WTC11 (cell line): ENCODE results near the gene YARS1. TPM values are rescaled to one million over a fixed set of nuclear protein-coding genes. Genes with fewer than 3 reads are reported as not detected.

Experiments
- ATAC-seq: fragments of 200-7000 bp; cut with Tn5 transposase; 2 replicates; pipeline ENCODE4 v1.10.0; 2021; ENCODE audit warnings: mild to moderate bottlenecking, moderate library complexity
- CTCF ChIA-PET: fragments of 300-600 bp; sonication (Branson Sonifier 250); formaldehyde crosslinking; loops from one replicate; lab custom pipeline; 2021; ENCODE audit warnings: antibody characterized with exemption; lab: Charles Lee
- POLR2A ChIA-PET: fragments of 350-600 bp; sonication (Branson Sonifier 250); formaldehyde crosslinking; loops from one replicate; lab custom pipeline; 2021; ENCODE audit warnings: antibody characterized with exemption; lab: Charles Lee
- DNase-seq: peaks from one replicate; pipeline ENCODE4 v3.0.0; 2021; ENCODE audit warnings: low spot score
- H3K27ac Mint-ChIP-seq: 2 replicates; pipeline ENCODE4 v1.8.0; 2021; ENCODE audit warnings: mixed read lengths
- H3K27me3 Mint-ChIP-seq: 2 replicates; pipeline ENCODE4 v1.8.0; 2021; ENCODE audit warnings: low read depth, mild to moderate bottlenecking, moderate library complexity, mixed read lengths
- H3K36me3 Mint-ChIP-seq: 2 replicates; pipeline ENCODE4 v1.8.0; 2021; ENCODE audit warnings: mixed read lengths
- H3K4me1 Mint-ChIP-seq: 2 replicates; pipeline ENCODE4 v1.8.0; 2022; ENCODE audit warnings: mixed read lengths
- H3K4me3 Mint-ChIP-seq: 2 replicates; pipeline ENCODE4 v1.8.0; 2021; ENCODE audit warnings: mild to moderate bottlenecking, moderate library complexity, mixed read lengths
- H3K9me3 Mint-ChIP-seq: 2 replicates; pipeline ENCODE4 v1.8.0; 2021; ENCODE audit warnings: mixed read lengths
- CBFB ChIP-seq: sonication (generic); formaldehyde crosslinking; IDR thresholded peaks from 2 replicates; pipeline ENCODE4 v1.8.1; 2022; ENCODE audit warnings: mild to moderate bottlenecking, low read depth, missing genetic modification reagents
- CREB1 ChIP-seq: sonication (generic); formaldehyde crosslinking; IDR thresholded peaks from 2 replicates; pipeline ENCODE4 v1.8.0; 2023; ENCODE audit warnings: mild to moderate bottlenecking, missing genetic modification reagents
- FOXJ3 ChIP-seq: sonication (generic); formaldehyde crosslinking; IDR thresholded peaks from 2 replicates; pipeline ENCODE4 v1.9.0; 2021; ENCODE audit warnings: missing genetic modification reagents, mild to moderate bottlenecking, borderline replicate concordance
- JUN ChIP-seq: sonication (generic); formaldehyde crosslinking; IDR thresholded peaks from 2 replicates; pipeline ENCODE4 v1.8.0; 2023; ENCODE audit warnings: mild to moderate bottlenecking, missing genetic modification reagents
- MXD4 ChIP-seq: fragments of 250-450 bp; sonication (Bioruptor Pico); IDR thresholded peaks from 2 replicates; pipeline ENCODE4 v1.8.0; 2021; ENCODE audit warnings: mild to moderate bottlenecking, moderate library complexity, borderline replicate concordance
- NFATC4 ChIP-seq: fragments of 250-450 bp; sonication (Bioruptor Pico); IDR thresholded peaks from 2 replicates; pipeline ENCODE4 v1.9.0; 2021; ENCODE audit warnings: mild to moderate bottlenecking
- NFE2L1 ChIP-seq: sonication (generic); formaldehyde crosslinking; IDR thresholded peaks from 2 replicates; pipeline ENCODE4 v1.8.1; 2023; ENCODE audit warnings: missing genetic modification reagents
- NR3C1 ChIP-seq: sonication (generic); formaldehyde crosslinking; conservative IDR thresholded peaks from 2 replicates; pipeline ENCODE4 v1.8.1; 2023; ENCODE audit warnings: low read depth, mild to moderate bottlenecking, missing genetic modification reagents
- SMAD3 ChIP-seq: sonication (generic); formaldehyde crosslinking; IDR thresholded peaks from 2 replicates; pipeline ENCODE4 v1.8.0; 2022; ENCODE audit warnings: missing genetic modification reagents, mild to moderate bottlenecking, borderline replicate concordance
- TEAD4 ChIP-seq: sonication (generic); formaldehyde crosslinking; IDR thresholded peaks from 2 replicates; pipeline ENCODE4 v1.8.0; 2022; ENCODE audit warnings: mild to moderate bottlenecking, missing genetic modification reagents
- ZNF317 ChIP-seq: sonication (generic); formaldehyde crosslinking; IDR thresholded peaks from 2 replicates; pipeline ENCODE4 v1.8.1; 2023; ENCODE audit warnings: low read depth, mild to moderate bottlenecking, moderate library complexity, missing genetic modification reagents, borderline replicate concordance
- ZNF396 ChIP-seq: fragments of 250-450 bp; sonication (Bioruptor Pico); IDR thresholded peaks from 2 replicates; pipeline ENCODE4 v1.8.0; 2021; ENCODE audit warnings: mild to moderate bottlenecking, moderate library complexity, borderline replicate concordance
- ZNF671 ChIP-seq: fragments of 250-450 bp; sonication (Bioruptor Pico); IDR thresholded peaks from 2 replicates; pipeline ENCODE4 v1.8.0; 2021; ENCODE audit warnings: mild to moderate bottlenecking
- total RNA-seq: library from RNA; stranded (reverse); gene quantifications from 3 replicates; pipeline ENCODE4 v1.2.3, GENCODE V29; 2021
- TF ChIP-seq, protein P1 (sequence below): fragments of 250-450 bp; sonication (Bioruptor Pico); IDR thresholded peaks from 2 replicates; pipeline ENCODE4 v2.1.2; 2022; ENCODE audit warnings: mild to moderate bottlenecking, moderate library complexity
- TF ChIP-seq, protein P2 (sequence below): sonication (generic); formaldehyde crosslinking; IDR thresholded peaks from 2 replicates; pipeline ENCODE4 v1.8.0; 2022; ENCODE audit warnings: mild to moderate bottlenecking, missing genetic modification reagents
- TF ChIP-seq, protein P3 (sequence below): sonication (generic); formaldehyde crosslinking; IDR thresholded peaks from 2 replicates; pipeline ENCODE4 v1.8.1; 2022; ENCODE audit warnings: mild to moderate bottlenecking, missing genetic modification reagents, moderate library complexity, borderline replicate concordance
- TF ChIP-seq, protein P4 (sequence below): sonication (generic); formaldehyde crosslinking; IDR thresholded peaks from 2 replicates; pipeline ENCODE4 v1.8.0; 2023; ENCODE audit warnings: missing genetic modification reagents
- TF ChIP-seq, protein P5 (sequence below): sonication (generic); formaldehyde crosslinking; IDR thresholded peaks from 2 replicates; pipeline ENCODE4 v1.8.1; 2022; ENCODE audit warnings: low read depth, mild to moderate bottlenecking, moderate library complexity, missing genetic modification reagents, borderline replicate concordance
- TF ChIP-seq, protein P6 (sequence below): sonication (generic); formaldehyde crosslinking; IDR thresholded peaks from 2 replicates; pipeline ENCODE4 v1.8.1; 2022; ENCODE audit warnings: missing genetic modification reagents, borderline replicate concordance
- TF ChIP-seq, protein P7 (sequence below): sonication (generic); formaldehyde crosslinking; IDR thresholded peaks from 2 replicates; pipeline ENCODE4 v1.8.1; 2023; ENCODE audit warnings: mild to moderate bottlenecking, missing genetic modification reagents
- TF ChIP-seq, protein P8 (sequence below): sonication (generic); formaldehyde crosslinking; IDR thresholded peaks from 2 replicates; pipeline ENCODE4 v1.8.1; 2022; ENCODE audit warnings: low read depth, missing genetic modification reagents, borderline replicate concordance

YARS1 gene
- total RNA-seq, 1 experiment from 2014 or later = 197 TPM

DNA sequence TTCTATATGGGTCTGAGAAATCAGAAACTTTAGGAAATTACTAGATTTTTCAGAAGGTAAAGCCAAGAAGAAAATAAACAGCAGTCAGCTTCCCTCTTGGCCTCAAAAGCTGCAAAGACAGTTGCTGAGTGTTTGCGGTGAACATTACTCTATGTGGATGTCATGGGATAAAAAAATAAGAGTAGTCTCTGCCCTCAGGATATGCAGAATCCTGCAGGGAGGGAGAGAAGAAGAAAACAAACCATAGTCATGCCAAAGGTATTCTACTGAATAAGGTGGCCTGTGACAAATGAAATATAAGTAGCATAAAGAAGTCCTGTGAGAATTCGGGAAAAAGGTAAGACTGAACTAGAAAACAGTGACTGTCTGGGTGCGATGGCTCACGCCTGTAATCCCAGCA, 19.0 kb downstream of the YARS1 start:
- no peak overlapping the region for H3K27ac Mint-ChIP-seq
- TF ChIP-seq, protein P1, sequence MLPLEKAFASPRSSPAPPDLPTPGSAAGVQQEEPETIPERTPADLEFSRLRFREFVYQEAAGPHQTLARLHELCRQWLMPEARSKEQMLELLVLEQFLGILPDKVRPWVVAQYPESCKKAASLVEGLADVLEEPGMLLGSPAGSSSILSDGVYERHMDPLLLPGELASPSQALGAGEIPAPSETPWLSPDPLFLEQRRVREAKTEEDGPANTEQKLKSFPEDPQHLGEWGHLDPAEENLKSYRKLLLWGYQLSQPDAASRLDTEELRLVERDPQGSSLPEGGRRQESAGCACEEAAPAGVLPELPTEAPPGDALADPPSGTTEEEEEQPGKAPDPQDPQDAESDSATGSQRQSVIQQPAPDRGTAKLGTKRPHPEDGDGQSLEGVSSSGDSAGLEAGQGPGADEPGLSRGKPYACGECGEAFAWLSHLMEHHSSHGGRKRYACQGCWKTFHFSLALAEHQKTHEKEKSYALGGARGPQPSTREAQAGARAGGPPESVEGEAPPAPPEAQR (CRISPR knock-in tag) = no peak
- no peak for TF ChIP-seq FOXJ3 (CRISPR knock-in tag)
- no peak for TF ChIP-seq ZNF317 (CRISPR knock-in tag)
- no peak for TF ChIP-seq CBFB
- TF ChIP-seq, protein P2, sequence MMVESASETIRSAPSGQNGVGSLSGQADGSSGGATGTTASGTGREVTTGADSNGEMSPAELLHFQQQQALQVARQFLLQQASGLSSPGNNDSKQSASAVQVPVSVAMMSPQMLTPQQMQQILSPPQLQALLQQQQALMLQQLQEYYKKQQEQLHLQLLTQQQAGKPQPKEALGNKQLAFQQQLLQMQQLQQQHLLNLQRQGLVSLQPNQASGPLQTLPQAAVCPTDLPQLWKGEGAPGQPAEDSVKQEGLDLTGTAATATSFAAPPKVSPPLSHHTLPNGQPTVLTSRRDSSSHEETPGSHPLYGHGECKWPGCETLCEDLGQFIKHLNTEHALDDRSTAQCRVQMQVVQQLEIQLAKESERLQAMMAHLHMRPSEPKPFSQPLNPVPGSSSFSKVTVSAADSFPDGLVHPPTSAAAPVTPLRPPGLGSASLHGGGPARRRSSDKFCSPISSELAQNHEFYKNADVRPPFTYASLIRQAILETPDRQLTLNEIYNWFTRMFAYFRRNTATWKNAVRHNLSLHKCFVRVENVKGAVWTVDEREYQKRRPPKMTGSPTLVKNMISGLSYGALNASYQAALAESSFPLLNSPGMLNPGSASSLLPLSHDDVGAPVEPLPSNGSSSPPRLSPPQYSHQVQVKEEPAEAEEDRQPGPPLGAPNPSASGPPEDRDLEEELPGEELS (CRISPR knock-in tag) = no peak
- TF ChIP-seq ZNF671 = no peak
- TF ChIP-seq, protein P3, sequence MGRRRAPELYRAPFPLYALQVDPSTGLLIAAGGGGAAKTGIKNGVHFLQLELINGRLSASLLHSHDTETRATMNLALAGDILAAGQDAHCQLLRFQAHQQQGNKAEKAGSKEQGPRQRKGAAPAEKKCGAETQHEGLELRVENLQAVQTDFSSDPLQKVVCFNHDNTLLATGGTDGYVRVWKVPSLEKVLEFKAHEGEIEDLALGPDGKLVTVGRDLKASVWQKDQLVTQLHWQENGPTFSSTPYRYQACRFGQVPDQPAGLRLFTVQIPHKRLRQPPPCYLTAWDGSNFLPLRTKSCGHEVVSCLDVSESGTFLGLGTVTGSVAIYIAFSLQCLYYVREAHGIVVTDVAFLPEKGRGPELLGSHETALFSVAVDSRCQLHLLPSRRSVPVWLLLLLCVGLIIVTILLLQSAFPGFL (CRISPR knock-in tag) = no peak
- TF ChIP-seq, protein P4, sequence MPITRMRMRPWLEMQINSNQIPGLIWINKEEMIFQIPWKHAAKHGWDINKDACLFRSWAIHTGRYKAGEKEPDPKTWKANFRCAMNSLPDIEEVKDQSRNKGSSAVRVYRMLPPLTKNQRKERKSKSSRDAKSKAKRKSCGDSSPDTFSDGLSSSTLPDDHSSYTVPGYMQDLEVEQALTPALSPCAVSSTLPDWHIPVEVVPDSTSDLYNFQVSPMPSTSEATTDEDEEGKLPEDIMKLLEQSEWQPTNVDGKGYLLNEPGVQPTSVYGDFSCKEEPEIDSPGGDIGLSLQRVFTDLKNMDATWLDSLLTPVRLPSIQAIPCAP (CRISPR knock-in tag) = no peak
- TF ChIP-seq, protein P5, sequence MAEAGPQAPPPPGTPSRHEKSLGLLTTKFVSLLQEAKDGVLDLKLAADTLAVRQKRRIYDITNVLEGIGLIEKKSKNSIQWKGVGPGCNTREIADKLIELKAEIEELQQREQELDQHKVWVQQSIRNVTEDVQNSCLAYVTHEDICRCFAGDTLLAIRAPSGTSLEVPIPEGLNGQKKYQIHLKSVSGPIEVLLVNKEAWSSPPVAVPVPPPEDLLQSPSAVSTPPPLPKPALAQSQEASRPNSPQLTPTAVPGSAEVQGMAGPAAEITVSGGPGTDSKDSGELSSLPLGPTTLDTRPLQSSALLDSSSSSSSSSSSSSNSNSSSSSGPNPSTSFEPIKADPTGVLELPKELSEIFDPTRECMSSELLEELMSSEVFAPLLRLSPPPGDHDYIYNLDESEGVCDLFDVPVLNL (CRISPR knock-in tag) = no peak
- no peak for TF ChIP-seq SMAD3 (CRISPR knock-in tag)
- TF ChIP-seq ZNF396 = no peak
- TF ChIP-seq NR3C1 (CRISPR knock-in tag) = no peak
- no peaks in the 10 kb centered on the region for H3K27me3 Mint-ChIP-seq
- ChIA-PET CTCF (no interaction called here), POLR2A (no interaction called here)
- H3K4me1 Mint-ChIP-seq = no peaks in the 10 kb centered on the region
- no peak overlapping the region for H3K4me3 Mint-ChIP-seq
- ATAC-seq = no peak
- no peaks in the 10 kb centered on the region for H3K9me3 Mint-ChIP-seq
- no peak for DNase-seq
- peaks cover 63% of the 10 kb centered on the region for H3K36me3 Mint-ChIP-seq

DNA sequence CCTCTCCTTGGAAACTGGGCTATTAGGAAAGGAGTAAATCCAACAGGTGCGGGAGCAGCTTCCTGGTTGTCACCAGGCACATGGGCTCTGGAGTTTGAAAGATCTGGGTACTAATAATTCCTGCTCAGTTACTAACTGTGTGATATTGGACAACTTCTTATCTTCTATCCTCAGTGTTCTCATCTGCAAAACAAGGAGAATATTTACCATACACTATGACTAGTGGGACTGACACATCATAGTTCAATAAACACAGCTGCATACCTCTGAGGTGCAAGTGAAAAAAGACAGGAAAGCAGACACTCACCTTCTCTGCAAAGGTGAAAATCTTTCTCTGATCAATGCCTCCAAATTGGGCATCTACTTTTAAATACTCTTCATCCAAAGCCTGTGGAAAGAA, 19.7 kb downstream of the YARS1 start:
- no peaks in the 10 kb centered on the region for H3K9me3 Mint-ChIP-seq
- H3K4me1 Mint-ChIP-seq = no peaks in the 10 kb centered on the region
- peaks cover 60% of the 10 kb centered on the region for H3K36me3 Mint-ChIP-seq
- POLR2A ChIA-PET = no interaction called here
- no peaks in the 10 kb centered on the region for H3K27me3 Mint-ChIP-seq
- CTCF ChIA-PET = no interaction called here
- H3K27ac Mint-ChIP-seq = peak overlapping the region; percentile 32; the same call in 1 of the 2 replicates
- ATAC-seq (no peak), DNase-seq (no peak)
- no peak overlapping the region for H3K4me3 Mint-ChIP-seq
- TF ChIP-seq, protein P6, sequence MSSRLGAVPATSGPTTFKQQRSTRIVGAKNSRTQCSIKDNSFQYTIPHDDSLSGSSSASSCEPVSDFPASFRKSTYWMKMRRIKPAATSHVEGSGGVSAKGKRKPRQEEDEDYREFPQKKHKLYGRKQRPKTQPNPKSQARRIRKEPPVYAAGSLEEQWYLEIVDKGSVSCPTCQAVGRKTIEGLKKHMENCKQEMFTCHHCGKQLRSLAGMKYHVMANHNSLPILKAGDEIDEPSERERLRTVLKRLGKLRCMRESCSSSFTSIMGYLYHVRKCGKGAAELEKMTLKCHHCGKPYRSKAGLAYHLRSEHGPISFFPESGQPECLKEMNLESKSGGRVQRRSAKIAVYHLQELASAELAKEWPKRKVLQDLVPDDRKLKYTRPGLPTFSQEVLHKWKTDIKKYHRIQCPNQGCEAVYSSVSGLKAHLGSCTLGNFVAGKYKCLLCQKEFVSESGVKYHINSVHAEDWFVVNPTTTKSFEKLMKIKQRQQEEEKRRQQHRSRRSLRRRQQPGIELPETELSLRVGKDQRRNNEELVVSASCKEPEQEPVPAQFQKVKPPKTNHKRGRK (CRISPR knock-in tag) = no peak
- no peak for TF ChIP-seq NFATC4 (CRISPR knock-in tag)
- TF ChIP-seq, protein P1 (CRISPR knock-in tag) = no peak
- TF ChIP-seq MXD4 (CRISPR knock-in tag) = no peak
- TF ChIP-seq TEAD4 (CRISPR knock-in tag) = no peak
- TF ChIP-seq, protein P7, sequence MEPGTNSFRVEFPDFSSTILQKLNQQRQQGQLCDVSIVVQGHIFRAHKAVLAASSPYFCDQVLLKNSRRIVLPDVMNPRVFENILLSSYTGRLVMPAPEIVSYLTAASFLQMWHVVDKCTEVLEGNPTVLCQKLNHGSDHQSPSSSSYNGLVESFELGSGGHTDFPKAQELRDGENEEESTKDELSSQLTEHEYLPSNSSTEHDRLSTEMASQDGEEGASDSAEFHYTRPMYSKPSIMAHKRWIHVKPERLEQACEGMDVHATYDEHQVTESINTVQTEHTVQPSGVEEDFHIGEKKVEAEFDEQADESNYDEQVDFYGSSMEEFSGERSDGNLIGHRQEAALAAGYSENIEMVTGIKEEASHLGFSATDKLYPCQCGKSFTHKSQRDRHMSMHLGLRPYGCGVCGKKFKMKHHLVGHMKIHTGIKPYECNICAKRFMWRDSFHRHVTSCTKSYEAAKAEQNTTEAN (CRISPR knock-in tag) = no peak
- no peak for TF ChIP-seq CREB1 (CRISPR knock-in tag)
- TF ChIP-seq, protein P8, sequence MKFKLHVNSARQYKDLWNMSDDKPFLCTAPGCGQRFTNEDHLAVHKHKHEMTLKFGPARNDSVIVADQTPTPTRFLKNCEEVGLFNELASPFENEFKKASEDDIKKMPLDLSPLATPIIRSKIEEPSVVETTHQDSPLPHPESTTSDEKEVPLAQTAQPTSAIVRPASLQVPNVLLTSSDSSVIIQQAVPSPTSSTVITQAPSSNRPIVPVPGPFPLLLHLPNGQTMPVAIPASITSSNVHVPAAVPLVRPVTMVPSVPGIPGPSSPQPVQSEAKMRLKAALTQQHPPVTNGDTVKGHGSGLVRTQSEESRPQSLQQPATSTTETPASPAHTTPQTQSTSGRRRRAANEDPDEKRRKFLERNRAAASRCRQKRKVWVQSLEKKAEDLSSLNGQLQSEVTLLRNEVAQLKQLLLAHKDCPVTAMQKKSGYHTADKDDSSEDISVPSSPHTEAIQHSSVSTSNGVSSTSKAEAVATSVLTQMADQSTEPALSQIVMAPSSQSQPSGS (CRISPR knock-in tag) = no peak
- no peak for TF ChIP-seq JUN (CRISPR knock-in tag)
- no peak for TF ChIP-seq NFE2L1
- TF ChIP-seq, protein P4 (CRISPR knock-in tag) = no peak
